GM20000 (cell line): ENCODE data around the gene SKOR1.

Source experiments
- DNase-seq: peaks from one replicate; pipeline ENCODE4 v3.0.0; 2012; ENCODE audit warnings: low spot score
- CTCF ChIP-seq: IDR thresholded peaks from 2 replicates; pipeline ENCODE4 v1.5.1; 2012; ENCODE audit warnings: mild to moderate bottlenecking, control low read depth; ENCODE audit errors: extremely low read depth, missing control alignments

SKOR1 gene

GRCh38 chr15:67820122-67820991, 5.0 kb upstream of the SKOR1 start:
- TF ChIP-seq CTCF, result no peak
- DNase-seq, result no peak

- peak; percentile 81 for DNase-seq
- no peak for TF ChIP-seq CTCF
Measured at GRCh38 chr15:67820992-67821783, 4.1 kb upstream of the SKOR1 start.

GRCh38 chr15:67821784-67822440, 3.4 kb upstream of the SKOR1 start:
- DNase-seq, result peak; percentile 48
- no peak for TF ChIP-seq CTCF

GRCh38 chr15:67822537-67823313, 2.6 kb upstream of the SKOR1 start:
- no peak for TF ChIP-seq CTCF
- DNase-seq, result peak; percentile 59

- peak; percentile 58 for DNase-seq
- TF ChIP-seq CTCF, result no peak
Measured at GRCh38 chr15:67823314-67824196, 1.8 kb upstream of the SKOR1 start.
